Peyer's patch (tissue), 4 donors: ENCODE measurements around the gene FAM78A.

Source experiments
- POLR2A ChIP-seq, 2 donors: fragments of 450-650 bp; IDR thresholded peaks; one replicate each; pipeline ENCODE4 v1.5.1; 2017; ENCODE audit warnings: antibody characterized with exemption in 2 of 2, mild to moderate bottlenecking in 2 of 2, moderate library complexity in 2 of 2
- TF ChIP-seq, protein P1 (sequence below), 6 experiments: fragments of 450-650 bp in 4 of 6; fragments of 200-600 bp in 2 of 6; sonication (generic) in 1 of 6; IDR thresholded peaks; one replicate each; pipeline ENCODE4 v1.5.1; 2017 to 2019; ENCODE audit warnings: antibody characterized with exemption in 6 of 6, mild to moderate bottlenecking in 3 of 6, moderate library complexity in 1 of 6

DNA sequence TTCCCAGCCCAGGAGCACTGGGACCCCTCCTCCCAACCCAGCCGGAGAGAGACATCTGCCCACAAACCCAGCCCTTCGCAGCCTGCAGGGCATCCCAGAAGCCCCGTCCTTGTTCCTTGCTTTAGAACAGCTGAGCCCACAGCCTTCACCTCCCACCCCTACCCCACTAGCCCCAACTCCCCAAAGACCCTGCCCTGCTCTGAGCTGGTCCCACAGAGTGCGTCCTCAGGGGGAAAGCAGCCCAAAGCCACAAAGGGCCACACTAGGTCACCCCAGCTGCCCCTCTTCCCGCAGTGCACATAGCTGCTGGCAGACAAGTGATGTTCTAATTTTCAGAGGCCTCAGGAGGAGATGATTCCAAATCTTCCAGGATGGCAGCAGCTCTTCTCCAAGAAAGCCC, 22.0 kb upstream of the FAM78A start:
- TF ChIP-seq POLR2A (IDR thresholded peaks at IDR 0.05), result no peak
- TF ChIP-seq, protein P1, sequence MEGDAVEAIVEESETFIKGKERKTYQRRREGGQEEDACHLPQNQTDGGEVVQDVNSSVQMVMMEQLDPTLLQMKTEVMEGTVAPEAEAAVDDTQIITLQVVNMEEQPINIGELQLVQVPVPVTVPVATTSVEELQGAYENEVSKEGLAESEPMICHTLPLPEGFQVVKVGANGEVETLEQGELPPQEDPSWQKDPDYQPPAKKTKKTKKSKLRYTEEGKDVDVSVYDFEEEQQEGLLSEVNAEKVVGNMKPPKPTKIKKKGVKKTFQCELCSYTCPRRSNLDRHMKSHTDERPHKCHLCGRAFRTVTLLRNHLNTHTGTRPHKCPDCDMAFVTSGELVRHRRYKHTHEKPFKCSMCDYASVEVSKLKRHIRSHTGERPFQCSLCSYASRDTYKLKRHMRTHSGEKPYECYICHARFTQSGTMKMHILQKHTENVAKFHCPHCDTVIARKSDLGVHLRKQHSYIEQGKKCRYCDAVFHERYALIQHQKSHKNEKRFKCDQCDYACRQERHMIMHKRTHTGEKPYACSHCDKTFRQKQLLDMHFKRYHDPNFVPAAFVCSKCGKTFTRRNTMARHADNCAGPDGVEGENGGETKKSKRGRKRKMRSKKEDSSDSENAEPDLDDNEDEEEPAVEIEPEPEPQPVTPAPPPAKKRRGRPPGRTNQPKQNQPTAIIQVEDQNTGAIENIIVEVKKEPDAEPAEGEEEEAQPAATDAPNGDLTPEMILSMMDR (IDR thresholded peaks at IDR 0.05), result no peak
